Bronchial epithelial cell (primary cell): ENCODE data around the gene SERPINC1. TPM values are rescaled to one million over a fixed set of nuclear protein-coding genes. Genes with fewer than 3 reads are reported as not detected.
A peak's percentile ranks its signal among the peaks of the same experiment; 100 is the strongest.

Source experiments
- DNase-seq: peaks from one replicate; pipeline ENCODE4 v3.0.0-alpha.2; 2010; ENCODE audit warnings: low read depth
- FAIRE-seq: peaks from 2 replicates; lab custom pipeline; 2011; peaks lifted over from hg19 to GRCh38; lab: Jason Lieb, UNC
- H3K27me3 ChIP-seq: 2 replicates; pipeline ENCODE4 v1.5.1; 2011; ENCODE audit warnings: low read length; ENCODE audit not compliant: control insufficient read depth, insufficient read depth
- H3K36me3 ChIP-seq: 2 replicates; pipeline ENCODE4 v1.5.1; 2011; ENCODE audit warnings: low read length; ENCODE audit not compliant: control insufficient read depth, insufficient read depth
- H3K4me3 ChIP-seq: 2 replicates; pipeline ENCODE4 v1.5.1; 2011; ENCODE audit warnings: mild to moderate bottlenecking, low read depth, low read length, control low read depth
- total RNA-seq: library from RNA; depleted of rRNA; stranded (reverse); fragments of >200 nt; gene quantifications from 2 replicates; pipeline ENCODE4 v1.2.1, GENCODE V29; 2014
- TF ChIP-seq, protein P1 (sequence below): IDR thresholded peaks from 2 replicates; pipeline ENCODE4 v1.5.1; 2011; ENCODE audit warnings: mild to moderate bottlenecking, moderate library complexity, low read length, control low read depth, inconsistent platforms; ENCODE audit not compliant: insufficient read depth, severe bottlenecking

SERPINC1 gene
- total RNA-seq, 1 donor from 2014 or later = not detected

DNA sequence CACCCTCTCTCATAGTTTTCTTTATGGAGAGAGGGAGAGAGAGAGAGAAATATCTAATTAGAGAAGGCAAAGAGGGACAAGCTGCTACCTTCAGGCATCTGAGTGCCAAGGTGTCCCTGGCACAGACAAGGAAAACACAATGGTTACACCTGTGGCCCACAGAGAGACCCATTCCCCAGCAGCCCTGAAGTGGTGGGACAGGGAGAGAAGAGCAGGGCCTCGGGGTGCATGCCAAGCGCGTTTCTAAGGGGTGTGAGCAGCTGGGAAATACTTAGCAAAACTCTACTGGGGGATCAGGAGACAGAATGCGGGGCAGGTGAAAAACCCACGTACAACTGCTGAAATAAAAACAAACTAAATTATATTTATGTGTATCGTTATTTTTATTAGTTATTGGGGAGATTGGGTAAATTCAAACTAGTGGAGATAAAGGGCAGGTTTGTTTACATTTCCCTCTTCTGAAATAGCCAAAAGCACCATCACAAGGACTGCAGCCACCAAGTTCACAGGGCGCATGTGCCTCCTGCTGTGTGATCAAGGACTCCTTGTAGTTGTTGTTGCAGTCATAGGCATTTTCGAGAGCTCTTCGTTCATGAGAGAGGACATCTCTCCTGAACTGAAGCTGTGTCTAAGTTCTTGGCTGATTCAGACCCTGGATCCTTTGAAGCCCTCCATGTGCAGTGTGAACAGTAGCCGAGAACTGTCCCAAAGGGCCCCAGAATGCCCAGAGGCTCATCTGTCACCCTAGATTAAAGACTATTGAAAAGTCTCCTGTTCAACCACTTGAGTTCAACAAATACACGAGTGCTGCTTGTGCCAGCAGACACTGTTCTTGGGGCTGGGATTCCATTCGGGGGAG lies 737 bp upstream of the SERPINC1 start:
- DNase-seq (no peak), FAIRE-seq (no peak)

DNA sequence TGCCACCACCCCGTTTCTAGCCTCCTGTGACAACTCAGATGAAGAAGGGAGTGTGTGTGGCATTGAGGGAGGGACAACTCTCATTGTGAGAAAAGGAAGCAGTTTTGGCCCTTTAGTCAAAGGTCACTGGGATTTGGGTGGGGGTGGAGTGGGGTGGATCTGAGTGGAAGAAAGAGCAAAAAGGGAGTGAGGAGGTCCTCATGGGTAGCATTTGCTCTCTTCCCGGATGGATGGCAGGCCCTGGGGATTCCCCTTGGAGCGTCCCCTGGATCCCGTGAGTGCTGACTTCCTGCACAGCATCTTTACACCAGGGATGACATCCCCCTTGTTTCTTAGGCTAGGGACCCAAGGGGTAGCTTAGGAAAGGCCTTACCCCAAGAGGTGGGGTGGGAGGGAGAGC lies 460 bp downstream of the SERPINC1 start:
- H3K36me3 ChIP-seq = no peaks in the 10 kb centered on the region
- TF ChIP-seq, protein P1, sequence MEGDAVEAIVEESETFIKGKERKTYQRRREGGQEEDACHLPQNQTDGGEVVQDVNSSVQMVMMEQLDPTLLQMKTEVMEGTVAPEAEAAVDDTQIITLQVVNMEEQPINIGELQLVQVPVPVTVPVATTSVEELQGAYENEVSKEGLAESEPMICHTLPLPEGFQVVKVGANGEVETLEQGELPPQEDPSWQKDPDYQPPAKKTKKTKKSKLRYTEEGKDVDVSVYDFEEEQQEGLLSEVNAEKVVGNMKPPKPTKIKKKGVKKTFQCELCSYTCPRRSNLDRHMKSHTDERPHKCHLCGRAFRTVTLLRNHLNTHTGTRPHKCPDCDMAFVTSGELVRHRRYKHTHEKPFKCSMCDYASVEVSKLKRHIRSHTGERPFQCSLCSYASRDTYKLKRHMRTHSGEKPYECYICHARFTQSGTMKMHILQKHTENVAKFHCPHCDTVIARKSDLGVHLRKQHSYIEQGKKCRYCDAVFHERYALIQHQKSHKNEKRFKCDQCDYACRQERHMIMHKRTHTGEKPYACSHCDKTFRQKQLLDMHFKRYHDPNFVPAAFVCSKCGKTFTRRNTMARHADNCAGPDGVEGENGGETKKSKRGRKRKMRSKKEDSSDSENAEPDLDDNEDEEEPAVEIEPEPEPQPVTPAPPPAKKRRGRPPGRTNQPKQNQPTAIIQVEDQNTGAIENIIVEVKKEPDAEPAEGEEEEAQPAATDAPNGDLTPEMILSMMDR = no peak
- no peak overlapping the region for H3K4me3 ChIP-seq
- H3K27me3 ChIP-seq = no peaks in the 10 kb centered on the region
- FAIRE-seq (no peak), DNase-seq (no peak)

More for the DNA sequence above, 737 bp upstream of the SERPINC1 start:
- H3K27me3 ChIP-seq = no peaks in the 10 kb centered on the region
- no peak overlapping the region for H3K4me3 ChIP-seq
- TF ChIP-seq, protein P1 = no peak
- H3K36me3 ChIP-seq = no peaks in the 10 kb centered on the region

- Histone ChIP-seq H3K36me3 (no peaks in the 10 kb centered on the region), H3K27me3 (no peaks in the 10 kb centered on the region), H3K4me3 (no peak overlapping the region)
- DNase-seq = no peak
- no peak for FAIRE-seq
- TF ChIP-seq, protein P1 = no peak
Measured at GRCh38 chr1:173915596-173915995, 1.5 kb downstream of the SERPINC1 start.

DNA sequence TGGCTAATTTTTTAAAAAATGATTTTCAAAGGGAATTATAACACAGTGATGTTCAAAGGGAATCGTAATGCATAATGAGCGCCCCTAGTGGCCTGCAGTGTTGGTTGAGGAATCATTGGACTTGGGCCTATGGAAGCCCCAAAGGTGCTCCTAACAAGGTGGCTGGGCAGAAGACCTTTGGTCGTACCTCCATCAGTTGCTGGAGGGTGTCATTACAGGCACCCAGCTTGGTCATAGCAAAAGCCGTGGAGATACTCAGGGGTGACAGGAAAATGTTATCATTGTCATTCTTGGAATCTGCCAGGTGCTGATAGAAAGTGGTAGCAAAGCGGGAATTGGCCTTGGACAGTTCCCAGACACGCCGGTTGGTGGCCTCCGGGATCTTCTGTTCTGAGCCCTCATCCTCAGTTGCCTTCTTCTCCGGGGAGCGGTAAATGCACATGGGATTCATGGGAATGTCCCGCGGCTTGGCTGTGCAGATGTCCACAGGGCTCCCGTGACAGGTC lies 2.7 kb downstream of the SERPINC1 start:
- Histone ChIP-seq H3K27me3 (no peaks in the 10 kb centered on the region), H3K4me3 (no peak overlapping the region), H3K36me3 (no peaks in the 10 kb centered on the region)
- DNase-seq (peak; percentile 33), FAIRE-seq (no peak)
- TF ChIP-seq, protein P1 = peak; percentile 73

GRCh38 chr1:173913111-173913510 lies 4.0 kb downstream of the SERPINC1 start:
- Histone ChIP-seq H3K4me3 (no peak overlapping the region), H3K36me3 (no peaks in the 10 kb centered on the region), H3K27me3 (no peaks in the 10 kb centered on the region)
- TF ChIP-seq, protein P1 = no peak
- FAIRE-seq (no peak), DNase-seq (no peak)
